Mucosa of descending colon (tissue), 3 donors: ENCODE measurements around the gene SMG7. TPM values are rescaled to one million over a fixed set of nuclear protein-coding genes. Genes with fewer than 3 reads are reported as not detected.

ENCODE experiments used
- ATAC-seq: fragments of 200-7000 bp; cut with Tn5 transposase; one replicate; pipeline ENCODE4 v1.9.1; 2020; ENCODE audit warnings: mild to moderate bottlenecking, moderate library complexity
- DNase-seq, 3 donors: peaks; one replicate each; pipeline ENCODE4 v3.0.0-alpha.2; 2020
- H3K36me3 ChIP-seq: fragments of 200-600 bp; one replicate; pipeline ENCODE4 v1.8.0; 2021; ENCODE audit warnings: low read depth, mild to moderate bottlenecking
- H3K4me1 ChIP-seq: fragments of 200-600 bp; one replicate; pipeline ENCODE4 v1.8.0; 2021; ENCODE audit warnings: low read depth, mild to moderate bottlenecking
- H3K4me3 ChIP-seq: fragments of 200-600 bp; one replicate; pipeline ENCODE4 v1.8.0; 2021; ENCODE audit warnings: mild to moderate bottlenecking
- H3K9me3 ChIP-seq: fragments of 200-600 bp; one replicate; pipeline ENCODE4 v1.8.0; 2021; ENCODE audit warnings: mild to moderate bottlenecking
- intact Hi-C, 2 donors: fragments of 100-400 bp; cut with DNase I in 1 of 2; cut with micrococcal nuclease in 1 of 2; formaldehyde crosslinking; loops; one replicate each; pipeline versions ENCODE4 v1.11.0 to v1.11.1; 2022; cut with DNase I, micrococcal nuclease
- total RNA-seq, 3 donors: library from RNA; stranded (reverse); fragmentation: NEBNext Ultra II Directional in 2 of 3; extraction: Animal tissue kit (Norgen Biotek cat#: 25700) in 2 of 3; gene quantifications; one replicate each; pipeline versions ENCODE4 v1.2.1 to v1.2.4, GENCODE V29; 2021 to 2023
- TF ChIP-seq, protein P1 (sequence below): fragments of 200-600 bp; IDR thresholded peaks from one replicate; pipeline ENCODE4 v1.8.0; 2022; ENCODE audit warnings: antibody characterized with exemption, mild to moderate bottlenecking
- donor health status: DM: no; HTN: no; CAD: no; lungs with moderate emphysema.
- donor health status: DM: no; HTN: no; CAD: no.
- donor health status: DM: no; HTN: yes; CAD: no.

SMG7 gene
- total RNA-seq, 3 donors from 2014 or later, result 62.7 to 69.9 (median 66.4) TPM

DNA sequence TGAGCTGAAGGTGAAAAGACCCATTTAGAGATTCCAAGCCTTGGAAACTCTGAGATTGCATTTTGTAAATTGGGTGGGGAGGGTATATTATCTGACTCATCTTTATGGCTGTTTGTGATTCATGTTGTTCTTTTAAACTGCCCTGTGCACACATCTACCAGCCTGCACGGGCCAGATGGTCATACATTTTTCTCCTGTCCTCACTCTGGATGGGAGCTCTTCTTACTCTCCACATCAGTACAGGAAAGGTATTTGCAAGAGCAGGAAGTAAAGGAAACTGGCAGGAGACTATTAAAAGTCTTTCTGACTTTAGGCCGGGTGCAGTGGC, 39.8 kb upstream of the SMG7 start:
- ATAC-seq (peak; percentile 97), DNase-seq (peak in 1 of 3 donors; percentile 4)
- TF ChIP-seq, protein P1, sequence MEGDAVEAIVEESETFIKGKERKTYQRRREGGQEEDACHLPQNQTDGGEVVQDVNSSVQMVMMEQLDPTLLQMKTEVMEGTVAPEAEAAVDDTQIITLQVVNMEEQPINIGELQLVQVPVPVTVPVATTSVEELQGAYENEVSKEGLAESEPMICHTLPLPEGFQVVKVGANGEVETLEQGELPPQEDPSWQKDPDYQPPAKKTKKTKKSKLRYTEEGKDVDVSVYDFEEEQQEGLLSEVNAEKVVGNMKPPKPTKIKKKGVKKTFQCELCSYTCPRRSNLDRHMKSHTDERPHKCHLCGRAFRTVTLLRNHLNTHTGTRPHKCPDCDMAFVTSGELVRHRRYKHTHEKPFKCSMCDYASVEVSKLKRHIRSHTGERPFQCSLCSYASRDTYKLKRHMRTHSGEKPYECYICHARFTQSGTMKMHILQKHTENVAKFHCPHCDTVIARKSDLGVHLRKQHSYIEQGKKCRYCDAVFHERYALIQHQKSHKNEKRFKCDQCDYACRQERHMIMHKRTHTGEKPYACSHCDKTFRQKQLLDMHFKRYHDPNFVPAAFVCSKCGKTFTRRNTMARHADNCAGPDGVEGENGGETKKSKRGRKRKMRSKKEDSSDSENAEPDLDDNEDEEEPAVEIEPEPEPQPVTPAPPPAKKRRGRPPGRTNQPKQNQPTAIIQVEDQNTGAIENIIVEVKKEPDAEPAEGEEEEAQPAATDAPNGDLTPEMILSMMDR, result no peak
- peaks cover 2% of the 10 kb centered on the region for H3K4me1 ChIP-seq
- intact Hi-C loops, result no loop called here
- no peaks in the 10 kb centered on the region for H3K36me3 ChIP-seq
- no peaks in the 10 kb centered on the region for H3K9me3 ChIP-seq
- no peak overlapping the region for H3K4me3 ChIP-seq

- peaks cover 2% of the 10 kb centered on the region for H3K4me1 ChIP-seq
- intact Hi-C loops, result no loop called here
- no peak for DNase-seq
- no peaks in the 10 kb centered on the region for H3K9me3 ChIP-seq
- no peak overlapping the region for H3K4me3 ChIP-seq
- TF ChIP-seq, protein P1, result no peak
- ATAC-seq, result no peak
- no peaks in the 10 kb centered on the region for H3K36me3 ChIP-seq
Measured at GRCh38 chr1:183433703-183434102, 38.6 kb upstream of the SMG7 start.

DNA sequence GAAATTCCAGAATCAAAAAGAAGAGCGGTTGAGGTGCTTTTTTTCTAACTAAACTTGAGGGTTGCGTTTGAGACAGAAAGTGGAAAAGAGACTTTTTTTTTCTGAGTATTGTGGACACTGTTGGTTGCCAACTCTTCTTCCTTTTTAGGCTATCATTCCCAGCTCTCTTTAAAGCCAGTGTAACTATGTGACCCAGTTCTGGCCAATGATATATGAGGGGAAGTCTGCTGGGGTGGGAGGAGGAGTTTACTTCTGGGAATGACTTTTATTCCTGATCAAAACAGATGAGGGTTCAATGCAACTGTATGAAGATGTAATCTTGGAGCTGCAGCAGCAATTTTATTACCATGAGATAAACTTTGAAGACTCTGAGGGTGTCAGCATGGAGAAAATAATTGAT, 36.8 kb upstream of the SMG7 start:
- no peak for DNase-seq
- H3K9me3 ChIP-seq, result no peaks in the 10 kb centered on the region
- no peaks in the 10 kb centered on the region for H3K36me3 ChIP-seq
- no peak for ATAC-seq
- intact Hi-C loops, result no loop called here
- H3K4me1 ChIP-seq, result peaks cover 2% of the 10 kb centered on the region
- no peak overlapping the region for H3K4me3 ChIP-seq
- TF ChIP-seq, protein P1, result no peak

DNA sequence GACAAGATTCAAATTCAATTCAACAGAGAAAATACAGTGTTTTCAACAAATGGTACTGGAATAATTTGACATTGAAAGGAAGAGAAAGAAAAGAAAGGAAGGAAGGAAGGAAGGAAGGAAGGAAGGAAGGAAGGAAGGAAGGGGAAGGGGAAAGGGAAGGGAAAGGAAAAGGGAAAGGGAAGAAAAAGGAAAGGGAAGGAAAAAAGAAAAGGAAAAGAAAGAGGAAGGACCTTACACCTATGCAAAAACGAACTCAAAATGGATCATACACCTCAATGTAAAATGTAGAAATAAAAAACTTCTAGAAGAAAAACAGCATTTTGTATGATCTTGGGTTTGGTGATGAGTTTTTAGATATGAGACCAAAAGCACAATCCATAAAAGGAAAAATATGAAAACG, 34.2 kb upstream of the SMG7 start:
- DNase-seq (no peak), ATAC-seq (no peak)
- Histone ChIP-seq H3K4me1 (no peaks in the 10 kb centered on the region), H3K4me3 (no peak overlapping the region), H3K36me3 (no peaks in the 10 kb centered on the region), H3K9me3 (no peaks in the 10 kb centered on the region)
- TF ChIP-seq, protein P1, result no peak
- intact Hi-C loops, result no loop called here

DNA sequence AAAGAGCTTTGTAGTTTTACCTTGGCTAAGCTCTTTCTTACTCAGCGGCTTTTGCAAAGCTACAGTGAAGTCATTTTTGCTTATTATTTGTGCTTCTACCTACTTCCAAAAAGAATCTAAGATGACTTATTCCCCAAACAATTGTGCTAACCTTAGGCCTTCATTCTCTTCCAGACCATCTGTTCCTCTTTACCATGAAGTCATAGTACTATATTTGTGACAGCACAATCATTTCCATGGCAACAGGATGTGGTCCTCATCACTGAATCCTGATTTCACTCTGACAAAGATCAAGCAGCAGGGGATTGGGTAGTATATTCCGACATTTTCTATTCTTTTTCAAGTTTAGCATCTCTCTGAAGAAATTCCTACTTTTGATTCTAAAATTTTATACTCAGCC, 29.3 kb upstream of the SMG7 start:
- no peak for ATAC-seq
- Histone ChIP-seq H3K9me3 (no peaks in the 10 kb centered on the region), H3K4me3 (no peak overlapping the region), H3K4me1 (no peaks in the 10 kb centered on the region), H3K36me3 (no peaks in the 10 kb centered on the region)
- TF ChIP-seq, protein P1, result no peak
- intact Hi-C loops, result no loop called here
- DNase-seq, result no peak

DNA sequence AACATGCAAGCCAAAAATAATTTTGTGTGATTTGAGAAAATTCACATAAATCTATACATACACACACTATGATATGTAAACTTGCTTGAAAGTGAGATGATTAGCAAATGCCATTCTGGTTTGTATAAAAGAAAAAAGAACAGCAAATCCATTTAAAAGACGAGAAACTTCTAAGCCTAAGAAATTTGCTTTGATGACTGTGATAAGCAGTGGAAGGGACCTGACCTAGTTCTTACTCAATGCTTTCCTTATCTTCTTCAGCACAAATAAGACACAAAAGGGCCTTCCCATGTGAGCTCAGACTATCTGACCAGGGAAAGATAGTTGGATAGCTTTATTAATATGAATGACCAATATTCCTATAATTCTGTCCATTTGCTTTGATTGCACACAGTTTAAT, 28.8 kb upstream of the SMG7 start:
- TF ChIP-seq, protein P1, result no peak
- DNase-seq (no peak), ATAC-seq (no peak)
- intact Hi-C loops, result no loop called here
- H3K36me3 ChIP-seq, result no peaks in the 10 kb centered on the region
- H3K9me3 ChIP-seq, result no peaks in the 10 kb centered on the region
- H3K4me3 ChIP-seq, result no peak overlapping the region
- no peaks in the 10 kb centered on the region for H3K4me1 ChIP-seq
